CD1c-positive myeloid dendritic cell (primary cell): ENCODE measurements around the gene EFNA5.

Experiments used
- DNase-seq: peaks from one replicate; pipeline ENCODE4 v3.0.0-alpha.2; 2016; ENCODE audit errors: extremely low spot score

Gene EFNA5

DNA sequence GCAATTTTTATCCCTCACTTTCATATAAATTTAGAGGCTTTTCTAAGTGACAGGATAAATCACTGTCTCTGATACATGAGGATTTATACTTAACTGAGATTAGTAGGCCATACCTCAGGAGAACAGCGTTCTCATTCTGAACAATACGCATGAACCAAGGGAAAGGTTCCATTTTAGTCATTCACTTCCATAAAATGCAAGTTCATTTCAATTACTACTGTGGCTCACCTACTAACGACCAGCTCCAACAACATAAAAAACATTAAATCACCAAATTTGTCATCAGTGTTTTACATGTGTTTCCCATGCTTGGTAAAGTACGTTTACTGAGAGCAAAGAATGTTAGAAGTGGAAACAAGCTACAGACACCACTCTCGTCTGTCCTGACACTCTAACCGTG is 67.4 kb downstream of the EFNA5 start:
- no peak for DNase-seq

GRCh38 chr5:107602896-107603295 is 67.8 kb downstream of the EFNA5 start:
- DNase-seq, result no peak

DNA sequence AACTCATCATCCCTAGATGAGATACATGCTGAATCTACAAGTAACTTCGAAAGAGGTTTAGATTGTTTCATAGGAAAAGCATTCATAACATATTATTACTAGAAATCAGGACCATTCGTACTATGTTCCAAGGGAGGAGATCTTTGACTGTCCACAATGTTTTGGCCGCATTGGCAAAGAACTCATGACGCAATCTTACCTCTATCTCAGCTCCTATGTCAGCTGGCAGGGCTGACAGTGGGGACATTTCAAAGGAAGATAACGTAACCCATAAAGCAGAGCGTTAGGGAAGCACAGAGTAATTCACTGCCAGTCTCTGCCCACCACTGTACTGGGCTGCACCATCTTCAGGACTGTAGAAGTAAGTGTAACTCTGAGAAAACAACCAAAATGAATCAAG is 69.7 kb downstream of the EFNA5 start:
- DNase-seq, result no peak

DNA sequence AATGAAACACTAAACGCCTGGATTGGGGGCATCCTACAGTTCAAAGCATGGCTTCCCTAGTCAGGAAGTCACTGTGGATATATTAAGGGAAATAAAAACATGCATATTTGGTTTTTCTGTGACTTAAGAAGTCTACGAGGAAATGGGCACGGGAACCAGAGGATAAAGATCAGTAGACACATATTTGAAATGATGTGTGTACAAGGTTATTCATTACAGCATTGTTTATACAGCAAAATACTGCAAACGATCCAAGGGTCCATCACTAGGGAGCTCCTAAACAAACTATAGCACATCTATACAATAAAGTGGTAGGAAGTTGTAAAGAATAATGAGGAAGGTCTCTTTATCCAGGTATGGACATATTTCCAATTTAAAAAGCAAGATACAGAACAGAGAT is 71.8 kb downstream of the EFNA5 start:
- no peak for DNase-seq

- DNase-seq, result no peak
Observed at GRCh38 chr5:107597803-107598202, 72.9 kb downstream of the EFNA5 start.

DNA sequence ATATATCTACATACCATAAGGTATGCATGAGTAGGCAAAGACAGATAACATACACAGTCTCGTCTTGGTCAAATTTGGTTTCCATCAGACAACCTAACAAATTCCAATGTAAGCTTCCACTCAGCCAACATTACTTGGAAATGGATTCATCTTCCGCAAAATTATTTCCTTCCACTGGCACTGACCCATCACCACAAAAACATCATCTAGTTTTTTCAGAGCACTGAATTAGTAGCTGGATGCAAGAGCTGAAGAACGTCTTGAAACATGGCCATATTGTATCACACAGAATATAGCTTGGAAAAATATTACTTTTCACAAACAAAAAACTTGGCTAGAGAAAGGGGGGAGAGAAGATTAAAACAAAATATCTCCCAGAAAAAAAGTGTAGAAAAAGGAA is 73.5 kb downstream of the EFNA5 start:
- DNase-seq, result no peak

DNA sequence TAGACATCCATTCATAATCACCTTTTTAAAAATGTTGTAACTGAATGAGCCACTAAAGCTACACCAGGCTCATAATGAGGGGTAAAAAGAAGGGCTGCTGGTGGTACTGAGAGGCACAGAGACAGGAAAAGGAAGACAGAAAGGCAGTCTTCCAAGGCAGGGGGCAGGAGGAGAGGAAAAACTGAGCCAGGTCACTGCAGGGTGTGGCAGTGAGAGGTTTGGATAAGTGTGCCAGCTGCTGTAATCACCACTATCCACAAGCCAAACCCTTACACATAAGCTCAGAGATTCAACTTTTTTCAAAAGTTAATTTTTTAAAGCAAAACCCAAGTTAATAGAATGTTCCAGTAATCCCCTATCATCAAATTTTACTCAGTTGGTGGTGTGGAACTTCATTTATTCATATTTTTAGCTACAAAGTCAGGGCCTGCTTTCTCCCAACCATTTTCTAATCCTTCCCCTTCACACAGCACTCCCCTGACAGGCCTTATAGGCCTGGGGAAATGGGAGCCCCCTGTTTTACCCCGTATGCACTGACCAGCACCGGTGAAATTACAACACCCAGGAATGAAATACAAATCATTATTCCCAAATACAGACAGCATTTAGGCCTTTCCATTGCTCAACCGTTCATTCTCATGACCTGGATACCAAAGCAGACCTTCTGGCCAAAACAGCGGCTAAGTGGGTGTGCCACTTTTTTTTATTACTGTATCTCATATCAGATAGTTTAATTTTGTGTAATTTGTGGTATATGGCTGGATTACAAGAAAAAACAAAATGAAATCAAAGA is 76.3 kb downstream of the EFNA5 start:
- no peak for DNase-seq

- DNase-seq, result no peak
Observed at GRCh38 chr5:107593009-107593408, 77.7 kb downstream of the EFNA5 start.

- DNase-seq, result no peak
Observed at GRCh38 chr5:107592515-107592914, 78.2 kb downstream of the EFNA5 start.

- no peak for DNase-seq
Observed at GRCh38 chr5:107590686-107591085, 80.1 kb downstream of the EFNA5 start.

GRCh38 chr5:107589520-107590193 is 81.1 kb downstream of the EFNA5 start:
- no peak for DNase-seq

GRCh38 chr5:107582625-107583024 is 88.1 kb downstream of the EFNA5 start:
- DNase-seq, result no peak

DNA sequence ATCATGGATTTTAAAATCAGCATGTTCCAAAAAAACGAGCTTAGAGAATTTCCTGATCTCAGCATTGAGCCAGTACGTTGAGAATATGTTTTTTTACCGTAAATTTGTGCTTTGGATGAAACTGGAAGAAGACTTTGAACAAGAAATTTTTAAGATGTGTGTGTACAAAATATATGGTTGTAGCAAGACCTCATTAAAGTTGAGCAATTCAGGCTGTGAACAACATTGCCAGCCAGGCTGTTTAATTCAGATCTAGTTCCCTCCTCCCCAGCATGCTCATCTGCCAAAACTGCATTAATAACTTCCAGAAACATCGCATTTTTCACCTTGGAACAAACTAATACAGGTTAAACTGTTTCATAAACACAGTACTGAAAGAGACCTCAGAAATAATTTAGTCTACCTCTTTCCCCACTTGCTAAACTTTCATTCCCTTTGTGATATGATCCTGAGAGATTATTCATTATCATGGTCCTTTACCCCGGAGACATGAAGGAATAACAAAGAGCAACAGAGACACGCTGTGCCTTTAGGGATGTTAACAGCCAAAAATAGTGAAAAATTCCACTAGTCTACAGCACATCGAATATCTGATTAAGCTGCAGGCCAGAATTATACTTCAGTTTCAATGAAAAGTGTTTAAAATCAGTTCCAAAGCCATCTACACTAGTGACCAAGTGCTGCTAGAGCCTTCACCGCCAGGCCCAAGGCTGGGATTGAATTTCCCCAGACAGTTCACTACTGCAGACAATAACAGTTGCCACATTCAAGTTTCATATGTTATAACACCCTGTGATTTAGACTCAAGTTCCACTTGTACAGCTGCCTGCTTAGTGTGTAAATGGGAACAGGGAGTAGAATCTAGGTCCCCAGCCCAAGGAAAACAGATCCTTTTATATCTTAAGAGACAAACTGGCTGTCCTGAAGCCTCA is 89.6 kb downstream of the EFNA5 start:
- no peak for DNase-seq

DNA sequence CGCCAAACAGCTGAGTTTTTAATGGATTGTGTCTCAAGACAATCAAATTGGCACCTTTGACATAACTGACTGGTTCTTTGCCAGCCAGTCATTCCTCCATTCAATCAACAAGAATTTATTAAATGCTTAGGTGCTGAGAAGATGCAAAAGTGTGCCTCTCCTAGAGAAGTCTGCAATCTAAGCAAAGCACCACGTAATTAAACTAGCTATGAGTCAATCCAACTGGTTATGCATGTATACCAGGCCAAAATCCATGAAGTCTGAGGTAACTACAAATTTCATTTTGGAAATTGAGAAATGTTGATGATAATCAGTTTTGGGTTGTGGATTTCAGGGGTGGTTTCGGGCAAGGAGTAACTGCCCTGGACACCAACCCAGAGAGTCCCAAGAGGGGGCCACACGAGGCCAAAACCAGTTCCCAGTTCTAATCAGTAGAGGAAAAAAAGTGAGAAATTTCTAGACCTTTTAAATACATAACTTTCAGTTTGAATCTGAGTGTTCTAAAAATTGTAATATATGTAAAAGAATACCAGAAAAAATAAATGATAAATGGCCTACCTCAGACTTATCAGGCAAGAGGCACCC is 92.6 kb downstream of the EFNA5 start:
- DNase-seq, result no peak

DNA sequence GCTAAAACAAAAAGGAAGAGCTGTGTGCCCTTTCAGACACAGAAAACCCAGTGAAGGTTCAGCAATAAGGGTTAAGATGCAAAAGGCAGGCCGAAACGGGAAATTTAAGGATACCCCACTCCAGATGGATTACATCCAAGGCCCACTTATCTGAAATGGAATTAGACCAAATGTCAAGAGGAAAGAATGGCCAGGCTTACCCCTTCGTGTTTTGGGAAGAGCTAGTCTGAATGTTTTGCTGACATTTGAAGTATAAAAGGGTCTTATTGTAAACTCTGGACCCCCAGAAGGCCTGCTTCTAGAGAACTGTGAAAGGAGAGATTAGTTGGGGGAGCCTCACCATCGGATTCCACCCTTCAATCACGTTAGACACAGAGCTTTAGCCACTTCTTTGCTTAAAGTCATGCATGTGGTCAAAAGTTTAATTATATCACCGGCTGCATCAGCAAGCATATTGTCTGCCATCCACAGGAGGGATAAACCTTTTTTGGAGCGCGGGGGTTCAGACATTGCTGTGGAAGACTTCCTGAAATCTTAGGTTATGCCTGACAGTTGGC is 93.3 kb downstream of the EFNA5 start:
- no peak for DNase-seq

DNA sequence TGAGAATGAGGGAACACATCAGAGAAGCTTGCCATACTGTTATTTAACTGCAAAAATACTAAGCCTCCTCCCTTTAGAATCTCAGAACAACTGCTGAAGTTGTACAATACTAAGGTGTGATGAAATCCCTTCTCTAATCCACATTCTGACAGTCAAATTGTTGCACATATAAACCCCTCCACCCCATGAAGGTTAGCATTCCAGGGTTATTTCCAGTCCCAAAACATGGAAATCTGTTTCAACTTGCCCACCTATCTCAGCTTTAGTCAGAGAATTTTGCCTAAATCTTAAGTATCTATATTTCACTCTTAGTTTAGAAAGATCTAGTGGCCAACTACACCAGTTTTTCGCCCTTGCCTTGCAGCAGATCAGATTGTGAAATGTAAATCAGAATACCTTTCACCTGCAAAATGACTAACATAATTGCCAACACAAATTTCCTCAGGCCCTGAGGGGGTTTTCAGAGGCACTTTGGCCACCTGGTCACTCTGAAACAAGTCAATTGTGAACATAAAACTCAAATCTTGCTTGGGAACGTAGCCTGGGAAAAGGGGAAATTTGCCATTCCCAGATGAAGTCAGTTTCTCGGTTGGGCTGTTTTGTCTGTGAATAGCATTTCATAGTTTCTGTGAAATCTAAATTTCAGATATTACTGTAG is 93.9 kb downstream of the EFNA5 start:
- no peak for DNase-seq

- no peak for DNase-seq
Observed at GRCh38 chr5:107576155-107576554, 94.6 kb downstream of the EFNA5 start.

DNA sequence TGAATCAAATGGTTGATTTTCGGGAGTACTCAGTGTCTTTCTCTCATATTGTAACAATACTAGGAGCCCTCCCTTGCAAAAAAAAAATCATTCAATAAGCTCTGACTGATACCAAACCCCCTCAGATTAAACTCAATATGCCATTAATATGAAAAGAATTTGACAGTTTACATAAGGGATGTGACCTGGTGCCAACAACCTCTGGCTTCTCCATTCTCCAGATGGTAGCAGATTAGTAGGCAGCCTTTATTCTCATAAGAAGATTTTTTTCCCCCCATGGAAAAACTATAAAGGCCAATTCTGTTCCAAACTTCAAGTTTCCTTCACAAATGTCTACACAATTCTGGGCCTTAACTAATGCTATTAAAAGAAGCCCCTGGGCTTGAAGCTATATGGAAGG is 96.5 kb downstream of the EFNA5 start:
- DNase-seq, result no peak

DNA sequence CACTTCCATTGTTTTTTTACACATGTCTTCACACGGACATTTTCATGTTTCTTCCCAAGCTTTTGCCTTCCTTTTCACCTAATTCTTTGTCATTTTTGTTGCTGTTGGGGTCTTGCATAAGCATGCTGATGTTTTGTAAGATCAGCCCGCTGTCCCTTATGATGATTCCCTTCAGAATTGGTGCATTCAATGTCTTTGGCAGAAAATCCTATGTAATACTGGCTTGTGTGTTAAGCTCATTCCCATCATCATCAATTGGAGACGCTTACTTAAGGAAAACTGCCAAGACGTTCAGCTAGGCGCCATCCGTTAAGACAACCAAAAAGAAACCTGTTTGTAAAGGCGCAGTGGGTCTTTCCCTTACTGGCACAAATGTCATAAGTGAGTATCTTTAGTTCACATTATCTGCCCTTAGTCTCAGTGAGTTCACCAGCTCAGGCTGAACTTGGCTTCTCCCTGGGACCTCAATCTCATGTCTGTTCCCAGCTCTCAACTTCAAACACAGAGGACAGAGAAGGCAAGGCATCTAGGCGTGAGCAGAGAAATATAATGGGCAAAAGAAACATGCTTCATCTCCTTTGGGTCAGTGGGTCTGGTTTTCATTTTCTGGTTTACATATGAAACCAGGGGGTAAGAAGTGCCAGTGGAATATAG is 97.9 kb downstream of the EFNA5 start:
- DNase-seq, result no peak
